Stimulated activated CD4-positive, alpha-beta T cell treated with anti-CD3 and anti-CD28 coated beads, Interleukin-12 subunit alpha, Interleukin-12 subunit beta, amount 100 ng/mL, for 24 hours (primary cell): Measurements from ENCODE around the gene TBC1D16.
"Not testable (repeated sequence)": the region's sequence is repeated elsewhere in the genome, so short reads cannot be mapped to it uniquely, and the experiment has no call there.

Experiments
- DNase-seq, 2 experiments: peaks; one replicate each; pipeline ENCODE4 v3.0.0-alpha.2; 2020; ENCODE audit warnings: low read depth in 2 of 2

The TBC1D16 gene

GRCh38 chr17:80051681-80052080, 16.0 kb upstream of the TBC1D16 start:
- no peak for DNase-seq

- DNase-seq, result no peak
Observed at GRCh38 chr17:80050706-80051105, 15.0 kb upstream of the TBC1D16 start.

GRCh38 chr17:80049986-80050385, 14.3 kb upstream of the TBC1D16 start:
- DNase-seq, result no peak

GRCh38 chr17:80047176-80047575, 11.5 kb upstream of the TBC1D16 start:
- no peak for DNase-seq

GRCh38 chr17:80046709-80047108, 11.0 kb upstream of the TBC1D16 start:
- not testable (repeated sequence) for DNase-seq

- no peak for DNase-seq
Observed at GRCh38 chr17:80045703-80046102, 10.0 kb upstream of the TBC1D16 start.

- DNase-seq, result no peak
Observed at GRCh38 chr17:80043963-80044362, 8.3 kb upstream of the TBC1D16 start.

GRCh38 chr17:80036715-80037477, 1.2 kb upstream of the TBC1D16 start:
- peak; percentile 9 to 11 for DNase-seq

- DNase-seq, result peak; percentile 33 to 67
Observed at GRCh38 chr17:80035937-80036714, 454 bp upstream of the TBC1D16 start, which contains the start of gene CCDC40. TSS of gene CCDC40 (plus strand) at chr17:80036642. CDS start at chr17:80036663, 21 bp downstream.

- DNase-seq, result peak; percentile 1 to 11
Observed at GRCh38 chr17:80034791-80035686, 633 bp downstream of the TBC1D16 start.

- no peak for DNase-seq
Observed at GRCh38 chr17:80033840-80034239, 1.8 kb downstream of the TBC1D16 start.

GRCh38 chr17:80032614-80033171, 3.0 kb downstream of the TBC1D16 start:
- DNase-seq, result no peak

- no peak for DNase-seq
Observed at GRCh38 chr17:80031691-80032430, 3.8 kb downstream of the TBC1D16 start.

GRCh38 chr17:80030730-80031410, 4.8 kb downstream of the TBC1D16 start:
- DNase-seq, result no peak

GRCh38 chr17:80029258-80029974, 6.3 kb downstream of the TBC1D16 start:
- DNase-seq, result no peak

GRCh38 chr17:80028030-80028429, 7.6 kb downstream of the TBC1D16 start:
- no peak for DNase-seq

- no peak for DNase-seq
Observed at GRCh38 chr17:80027043-80027435, 8.6 kb downstream of the TBC1D16 start.

- DNase-seq, result no peak
Observed at GRCh38 chr17:80026359-80027042, 9.2 kb downstream of the TBC1D16 start.

- DNase-seq, result no peak
Observed at GRCh38 chr17:80025796-80026195, 9.9 kb downstream of the TBC1D16 start.
